NCI-H2227 (cell line): ENCODE data around the gene RPS6KL1.
"Not testable (repeated sequence)": the region's sequence is repeated elsewhere in the genome, so short reads cannot be mapped to it uniquely, and the experiment has no call there.

Experiments
- DNase-seq: peaks from one replicate; lab custom pipeline; 2025; ENCODE audit not compliant: unreplicated experiment; lab: John Stamatoyannopoulos, UW

The RPS6KL1 gene

DNA sequence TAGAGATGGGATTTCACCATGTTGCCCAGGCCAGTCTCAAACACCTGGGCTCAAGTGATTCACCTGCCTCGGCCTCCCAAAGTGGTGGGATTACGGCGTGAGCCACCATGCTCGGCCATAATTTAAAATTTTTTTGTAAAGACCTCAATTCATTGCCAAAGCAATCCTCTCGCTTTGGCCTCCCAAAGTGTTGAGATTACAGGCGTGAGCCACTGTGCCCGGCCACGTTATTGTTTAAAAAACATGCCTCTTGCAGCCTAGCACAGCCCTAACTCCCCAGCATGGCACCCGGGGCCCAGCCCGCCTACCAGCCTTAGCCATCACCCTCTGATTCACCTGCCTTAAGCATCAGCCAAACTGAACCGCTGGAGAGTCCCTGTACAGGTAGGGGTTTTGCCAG, 13.1 kb upstream of the RPS6KL1 start:
- DNase-seq = no peak

DNA sequence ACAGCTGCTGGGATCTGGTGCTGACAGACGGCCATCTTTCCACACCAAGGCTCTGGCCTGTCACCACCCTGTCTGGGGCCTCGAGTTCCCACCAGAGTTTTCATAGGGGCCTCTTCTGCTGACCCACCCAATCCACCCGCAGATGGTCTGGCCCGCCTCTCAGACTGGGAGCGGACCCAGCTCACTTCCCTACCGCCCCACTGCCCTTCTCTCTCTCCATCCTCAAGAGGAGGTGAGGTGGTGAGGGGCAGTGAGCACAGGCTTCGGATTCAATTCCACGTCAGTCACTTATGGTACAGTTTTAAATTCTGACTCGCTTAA, 12.3 kb upstream of the RPS6KL1 start:
- DNase-seq = no peak

DNA sequence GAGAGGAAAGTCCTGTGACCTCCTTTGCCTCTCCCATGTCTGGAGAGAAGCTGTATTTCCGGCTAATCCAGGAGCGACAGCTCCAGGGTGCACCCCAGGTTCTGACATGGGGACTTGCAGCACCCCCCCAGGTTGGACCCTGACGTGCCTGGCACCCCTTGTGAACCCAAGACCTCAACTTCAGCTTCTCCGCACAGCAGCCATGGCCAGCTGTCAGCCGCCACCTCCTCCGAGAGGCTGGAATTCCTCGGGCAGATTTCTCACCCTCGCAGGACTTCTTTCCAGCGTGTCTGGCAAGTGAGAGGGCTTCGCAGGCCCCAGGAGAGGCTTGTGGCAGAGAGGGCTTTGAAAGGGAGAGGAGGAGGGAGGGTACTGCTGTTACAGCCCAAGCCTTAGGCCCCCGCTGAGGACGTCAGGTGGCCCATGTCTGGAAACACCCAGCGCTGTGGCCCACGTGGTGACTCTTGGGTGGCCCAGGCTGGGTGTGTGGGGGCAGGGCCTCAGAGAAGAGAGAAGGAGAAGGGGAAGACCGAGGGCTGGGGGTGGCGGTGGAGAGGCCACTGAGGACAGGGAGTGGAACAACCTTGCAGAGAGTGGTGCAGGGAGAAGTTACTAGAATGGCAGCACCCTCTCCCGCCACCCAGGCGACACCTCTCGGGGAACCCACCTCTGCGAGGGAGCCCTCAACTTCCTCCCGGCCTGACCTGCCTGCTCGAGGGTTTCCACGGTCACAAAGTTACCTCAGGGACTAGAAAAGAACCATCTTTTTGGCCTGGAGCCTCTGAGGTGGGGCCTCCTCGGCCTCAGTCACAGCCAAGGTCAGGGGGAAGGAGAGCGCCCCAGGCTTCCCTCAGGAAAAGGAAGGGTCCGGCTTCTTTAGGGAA, 11.7 kb upstream of the RPS6KL1 start:
- no peak for DNase-seq

DNA sequence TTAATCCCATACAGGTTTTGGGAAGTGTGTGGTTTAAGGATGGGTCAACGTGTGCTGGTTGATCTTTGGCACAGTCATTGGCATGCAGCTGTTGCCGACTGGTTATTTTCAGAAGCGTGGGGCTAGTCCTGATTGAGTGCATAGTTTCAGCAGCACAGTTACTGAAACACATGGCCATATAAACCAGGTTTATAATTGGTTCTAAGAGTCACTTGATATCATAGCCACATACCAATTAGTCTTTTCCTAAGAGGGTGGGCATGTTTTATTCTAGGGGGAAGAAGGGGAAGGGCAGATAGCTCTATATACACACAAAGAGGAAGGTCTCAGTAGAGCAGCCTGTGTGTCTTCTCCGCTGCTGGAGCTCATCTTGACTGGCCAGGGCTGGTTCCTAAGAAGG, 11.0 kb upstream of the RPS6KL1 start:
- no peak for DNase-seq

DNA sequence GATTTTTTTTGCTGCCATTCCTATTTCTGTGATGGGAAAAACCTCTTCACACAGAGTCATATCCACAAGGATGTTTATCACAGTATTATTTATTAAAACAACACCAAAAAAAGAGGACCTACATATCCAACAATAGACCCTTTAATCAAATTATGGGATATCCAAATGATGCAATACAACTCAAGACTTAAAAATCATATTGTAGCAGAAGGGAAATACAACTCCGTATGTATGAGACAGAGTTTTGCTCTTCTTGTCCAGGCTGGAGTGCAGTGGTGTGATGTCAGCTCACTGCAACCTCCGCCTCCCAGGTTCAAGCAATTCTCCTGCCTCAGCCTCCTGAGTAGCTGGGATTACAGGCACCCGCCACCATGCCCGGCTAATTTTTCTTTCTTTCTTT, 9.9 kb upstream of the RPS6KL1 start:
- DNase-seq = not testable (repeated sequence)

DNA sequence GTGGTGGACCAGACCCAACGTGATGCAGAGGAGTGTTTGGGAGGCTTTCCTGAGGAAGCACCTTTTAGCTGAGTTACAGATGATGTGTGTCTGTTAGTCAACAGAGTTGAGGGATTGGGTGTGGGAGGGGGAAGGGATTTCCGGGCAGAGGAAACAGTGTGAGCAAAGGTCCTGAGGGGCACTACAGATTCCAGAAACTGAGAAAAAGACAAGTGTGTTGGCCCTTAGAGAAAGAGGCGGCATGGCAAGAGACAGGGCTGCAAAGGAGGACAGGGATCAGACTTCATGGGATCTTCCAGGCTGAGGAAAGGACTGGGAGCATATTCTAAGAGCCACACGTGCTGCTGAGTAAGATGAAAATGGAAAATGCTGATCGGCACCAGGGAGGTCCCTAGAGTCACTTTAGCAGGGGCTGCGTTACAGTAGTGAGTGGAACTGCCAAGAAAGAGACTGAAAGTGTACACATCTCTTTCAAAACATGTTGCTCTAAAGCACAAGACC, 9.4 kb upstream of the RPS6KL1 start:
- DNase-seq = no peak

DNA sequence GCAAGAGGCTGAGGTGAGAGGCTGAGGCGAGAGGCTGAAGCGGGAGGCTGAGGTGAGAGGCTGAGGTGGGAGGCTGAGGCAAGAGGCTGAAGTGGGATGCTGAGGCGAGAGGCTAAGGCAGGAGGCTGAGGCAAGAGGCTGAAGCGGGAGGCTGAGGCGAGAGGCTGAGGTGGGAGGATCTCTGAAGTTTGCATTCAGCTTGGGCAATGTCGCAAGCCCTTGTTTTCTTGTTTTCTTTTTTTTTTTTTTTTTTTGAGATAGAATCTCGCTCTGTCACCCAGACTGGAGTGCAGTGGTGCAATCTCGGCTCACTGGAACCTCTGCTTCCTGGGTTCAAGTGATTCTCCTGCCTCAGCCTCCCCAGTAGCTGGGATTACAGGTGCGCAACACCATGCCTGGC, 8.7 kb upstream of the RPS6KL1 start:
- DNase-seq = not testable (repeated sequence)

DNA sequence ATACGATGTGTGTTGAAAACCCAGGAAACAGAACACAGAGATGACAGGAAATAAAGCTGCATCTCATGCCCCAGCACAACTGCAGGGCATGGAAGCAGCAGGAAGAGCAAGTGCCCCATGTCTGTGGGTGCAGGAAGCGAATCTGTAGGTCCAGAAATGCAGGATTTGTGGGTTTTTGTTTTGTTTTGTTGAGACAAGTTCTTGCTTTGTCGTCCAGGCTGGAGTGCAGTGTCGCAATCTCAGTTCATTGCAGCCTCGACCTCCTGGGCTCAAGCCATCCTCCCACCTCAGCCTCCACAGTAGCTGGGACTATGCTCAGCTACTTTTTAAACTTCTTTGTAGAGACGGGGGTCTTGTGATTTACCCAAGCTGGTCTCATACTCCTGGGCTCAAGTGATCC, 6.2 kb upstream of the RPS6KL1 start:
- no peak for DNase-seq

DNA sequence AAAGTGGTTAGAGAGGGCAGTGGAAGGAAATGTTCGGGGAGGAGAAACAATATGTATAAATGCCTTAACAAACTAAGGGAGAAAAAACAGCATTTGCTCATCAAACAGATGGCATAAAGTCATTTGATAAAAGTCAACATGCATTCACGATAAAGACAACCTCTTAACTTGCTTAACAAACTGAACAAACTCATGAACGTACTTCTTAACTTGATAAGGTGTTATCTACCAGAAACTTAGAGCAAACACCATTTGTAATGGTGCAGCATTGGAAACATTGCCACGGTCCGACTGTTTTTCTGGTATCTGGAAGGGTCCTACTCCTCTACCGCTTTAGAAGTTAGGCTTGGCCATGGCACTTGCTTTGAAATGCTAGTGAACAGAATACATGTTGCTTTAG, 4.2 kb upstream of the RPS6KL1 start:
- DNase-seq = no peak

DNA sequence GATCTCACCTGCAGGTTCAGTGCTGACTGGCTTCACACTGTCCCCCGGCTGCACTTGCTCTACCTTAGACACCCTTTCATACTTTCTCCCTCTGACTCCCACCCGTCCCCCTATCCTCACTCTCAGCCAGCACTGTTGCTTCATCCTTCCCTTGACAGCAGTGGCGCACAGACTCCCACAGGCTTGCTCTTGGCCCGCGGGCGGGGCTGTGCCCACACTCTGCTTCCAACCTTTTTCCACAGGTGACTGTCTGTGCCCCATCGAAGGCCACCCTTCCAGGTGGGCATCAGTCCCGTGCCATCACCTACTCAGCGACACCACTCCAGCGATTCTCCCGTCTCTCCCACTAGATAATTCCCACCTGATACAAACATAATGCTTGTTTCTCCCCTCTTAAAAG, 1.0 kb upstream of the RPS6KL1 start:
- no peak for DNase-seq

DNA sequence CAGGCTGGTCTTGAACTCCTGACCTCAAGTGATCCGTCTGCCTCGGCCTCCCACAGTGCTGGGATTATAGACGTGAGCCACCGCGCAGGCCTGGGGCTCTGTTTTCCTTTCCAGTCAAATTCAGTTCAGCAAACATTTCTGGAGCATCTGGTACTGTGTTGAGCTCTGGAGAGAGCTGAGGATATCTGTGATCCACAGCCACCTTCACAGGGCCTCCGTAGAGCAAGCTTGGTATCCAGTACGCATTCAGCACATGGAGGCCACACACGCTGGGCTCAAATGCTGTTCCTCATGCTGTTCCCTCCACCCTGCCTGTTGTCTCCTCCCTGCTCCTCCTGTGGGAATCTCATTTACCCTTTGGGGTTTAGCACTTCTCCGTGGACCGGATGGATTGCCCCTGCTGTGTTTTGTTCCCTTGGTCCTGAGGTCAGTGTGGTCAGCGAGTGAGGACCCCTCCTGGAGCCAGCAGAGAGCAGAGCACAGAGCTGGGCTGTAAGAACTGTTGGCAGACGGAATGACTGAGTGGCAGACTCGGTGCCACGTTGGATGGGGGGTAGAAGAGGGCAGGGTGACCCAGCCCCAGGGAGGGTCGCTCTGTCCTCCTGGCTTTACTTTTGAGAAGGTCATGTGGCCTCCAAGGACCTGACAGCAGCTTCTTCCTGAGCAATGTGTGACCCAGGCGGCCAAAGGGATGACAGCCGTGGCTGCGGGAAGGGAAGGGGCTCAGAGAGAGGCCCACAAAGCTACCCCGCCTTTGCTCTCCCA, 891 bp downstream of the RPS6KL1 start:
- no peak for DNase-seq

DNA sequence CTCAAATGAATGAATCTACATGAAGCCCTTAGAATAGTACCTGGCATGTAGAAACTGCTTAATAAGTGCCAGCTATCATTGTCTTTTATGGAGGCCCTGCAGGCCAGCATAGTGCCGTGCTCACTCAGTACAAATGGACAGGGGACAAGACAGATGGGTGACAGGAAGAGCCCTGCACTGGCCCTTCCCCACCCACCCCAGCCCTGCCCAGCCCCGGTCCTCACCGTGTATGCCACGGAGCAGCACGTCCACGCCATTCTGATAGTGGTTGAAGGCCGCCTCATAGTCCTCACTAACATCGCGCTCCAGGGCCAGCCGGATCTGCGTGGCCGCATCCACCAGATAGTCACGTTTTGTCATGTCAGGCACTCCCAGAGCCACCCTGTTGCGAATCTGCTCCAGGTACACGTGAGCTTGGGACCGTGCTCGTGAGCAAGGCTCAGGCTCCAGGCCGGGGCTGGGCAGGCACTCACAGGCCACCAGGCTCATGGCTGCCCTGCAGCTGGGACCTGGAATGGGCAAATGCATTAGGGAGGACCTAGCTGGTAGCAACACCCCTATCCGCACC, 1.9 kb downstream of the RPS6KL1 start:
- DNase-seq = no peak

DNA sequence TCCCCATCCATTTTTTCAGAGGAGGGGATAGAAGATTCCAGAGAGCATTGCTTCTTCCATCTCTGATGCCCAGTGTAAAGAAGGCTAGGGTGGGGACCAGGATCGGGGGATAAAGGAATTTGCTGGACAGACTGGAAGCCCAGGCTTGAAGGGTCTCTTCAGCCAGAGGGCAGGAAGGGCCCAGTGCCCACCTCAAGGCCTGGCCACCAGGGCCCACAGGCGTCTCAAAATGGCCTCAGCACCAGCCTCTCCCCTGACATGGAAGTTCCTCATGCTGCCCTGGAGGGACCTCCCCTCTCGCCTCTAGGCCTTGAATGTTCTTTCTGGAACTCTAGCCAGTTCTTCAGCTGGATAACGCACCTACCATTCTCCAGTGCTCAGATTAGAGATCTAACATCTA, 2.8 kb downstream of the RPS6KL1 start:
- no peak for DNase-seq

DNA sequence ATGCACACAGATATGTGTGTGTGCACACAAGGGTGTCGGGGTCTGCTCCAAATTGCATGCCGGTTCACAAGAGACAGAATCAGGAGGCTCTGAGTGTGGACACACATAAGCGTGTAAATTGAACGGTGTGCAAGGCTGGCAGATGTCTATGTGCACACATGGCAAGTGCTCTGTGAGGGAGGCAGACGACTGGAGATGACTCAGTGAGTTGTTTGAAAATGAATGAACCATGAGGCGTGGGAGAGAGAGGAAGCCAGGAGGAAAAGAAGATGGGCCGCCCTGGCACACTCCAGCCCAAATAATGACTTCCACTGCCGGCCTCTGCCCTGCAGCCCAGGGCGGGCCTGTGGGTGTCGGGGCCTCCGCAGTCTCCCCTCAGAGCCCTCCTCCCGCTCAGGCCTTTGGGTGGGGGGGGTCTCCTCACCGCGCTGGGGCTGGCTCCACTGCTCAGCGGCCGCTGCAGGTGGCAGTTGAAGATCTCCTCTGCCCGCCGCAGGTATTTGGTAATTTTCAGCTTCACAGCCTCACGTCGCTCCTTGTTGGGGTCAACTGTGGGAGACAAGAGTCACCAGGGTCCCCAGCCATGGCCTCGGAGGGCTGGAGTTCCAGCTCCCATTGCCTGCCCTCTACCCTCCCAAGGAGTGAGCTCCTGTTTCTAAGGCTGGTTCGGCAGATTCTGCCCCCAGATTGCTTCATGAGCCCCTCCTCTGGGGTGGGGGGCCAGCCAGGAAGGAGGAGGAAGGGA, 3.5 kb downstream of the RPS6KL1 start:
- DNase-seq = no peak

DNA sequence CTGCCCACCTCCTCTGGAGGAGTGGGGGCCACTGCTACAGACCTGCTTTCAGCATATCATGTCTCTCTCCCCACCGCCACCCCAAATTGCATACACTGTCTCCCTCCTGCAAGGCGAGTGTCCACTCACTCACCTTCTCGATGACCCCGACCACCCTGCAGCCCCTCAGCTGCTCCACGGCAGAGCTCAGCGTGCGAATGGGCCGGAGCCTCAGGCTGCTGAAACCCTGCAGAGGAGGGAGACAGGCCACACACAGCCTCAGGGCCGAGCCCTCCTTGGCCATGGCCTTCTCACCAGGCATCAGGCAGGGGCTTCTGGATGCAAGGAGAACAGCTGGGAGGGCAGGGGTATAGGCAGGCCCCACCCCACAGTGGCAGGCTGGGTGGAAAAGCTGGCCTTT, 4.7 kb downstream of the RPS6KL1 start:
- DNase-seq = no peak

DNA sequence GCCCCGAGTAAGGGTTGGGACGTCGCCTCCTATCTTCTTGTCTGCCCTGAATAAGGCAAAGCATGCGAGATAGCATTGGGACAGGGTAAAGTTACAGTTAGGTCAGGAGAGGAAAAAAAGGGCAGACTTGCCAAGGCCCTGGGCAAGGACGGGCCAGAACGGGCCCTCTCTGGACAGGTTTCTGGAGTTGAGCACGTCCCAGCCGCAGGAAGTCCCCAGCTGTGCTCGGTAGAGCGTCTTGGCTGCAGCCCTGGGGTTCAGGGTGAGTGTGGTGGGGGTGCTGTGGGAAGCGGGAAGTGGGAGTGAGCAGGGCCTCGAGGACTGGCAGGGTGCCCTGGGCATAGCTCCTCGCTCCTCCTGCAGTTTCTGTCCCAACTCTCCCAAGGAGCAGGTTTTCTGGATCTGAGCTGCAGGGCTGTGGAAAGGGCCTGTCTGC, 5.4 kb downstream of the RPS6KL1 start:
- DNase-seq = no peak

DNA sequence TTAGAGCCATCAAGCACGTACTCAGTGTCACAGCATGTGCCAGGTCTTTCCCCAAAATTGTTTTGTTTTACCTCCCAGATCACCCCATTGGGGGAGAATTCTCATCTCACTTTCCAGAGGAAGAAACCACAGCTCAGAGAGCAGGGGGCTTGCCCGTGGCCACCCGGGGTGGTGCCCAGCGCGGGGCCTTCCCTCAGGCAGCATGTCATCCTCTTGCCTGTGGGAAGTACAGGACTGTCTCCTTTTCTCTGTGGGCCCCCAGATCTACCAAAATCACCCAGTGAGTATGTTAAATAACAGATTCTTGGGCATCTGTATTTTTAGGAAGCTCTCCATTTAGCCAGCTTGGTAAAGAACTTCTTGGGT, 5.9 kb downstream of the RPS6KL1 start:
- DNase-seq = no peak

DNA sequence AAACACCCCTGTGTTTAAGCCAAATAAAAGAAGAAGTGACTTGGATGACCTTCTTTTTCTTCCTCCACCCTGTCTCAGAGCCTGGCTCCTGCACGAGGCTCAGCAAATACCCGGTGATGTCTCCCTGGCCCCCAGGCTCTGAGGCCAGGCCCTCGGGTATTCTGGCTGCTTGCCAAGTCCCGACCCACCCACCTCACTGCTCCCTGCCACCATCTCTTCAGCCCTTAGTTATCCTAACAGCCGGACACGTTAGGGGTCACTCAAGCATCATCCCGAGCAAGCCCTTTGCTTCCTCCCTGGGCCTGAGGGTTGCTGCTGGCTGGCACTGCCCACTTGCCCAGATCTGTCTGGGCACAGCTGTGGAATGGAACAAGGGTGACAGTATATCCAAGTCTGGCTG, 7.2 kb downstream of the RPS6KL1 start:
- DNase-seq = no peak

DNA sequence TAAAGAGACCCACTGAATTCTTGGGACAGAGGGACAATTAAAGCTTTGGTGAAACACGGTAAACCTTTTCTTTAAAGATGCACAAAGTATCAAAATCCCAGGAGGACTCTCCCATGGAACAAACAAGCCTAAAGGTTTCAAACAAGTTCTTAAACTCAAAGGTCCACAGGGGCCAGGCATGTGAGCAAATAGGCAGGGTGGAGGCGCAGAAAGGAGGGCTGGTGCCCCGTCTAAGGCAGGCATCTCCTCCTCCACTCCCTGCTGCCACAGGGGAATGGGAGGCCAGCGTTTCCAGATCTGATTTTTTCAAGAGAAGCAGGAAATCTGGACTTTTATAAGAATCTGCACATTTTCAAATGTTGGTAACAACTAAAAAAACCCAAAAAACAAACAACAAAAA, 7.6 kb downstream of the RPS6KL1 start:
- DNase-seq = no peak

DNA sequence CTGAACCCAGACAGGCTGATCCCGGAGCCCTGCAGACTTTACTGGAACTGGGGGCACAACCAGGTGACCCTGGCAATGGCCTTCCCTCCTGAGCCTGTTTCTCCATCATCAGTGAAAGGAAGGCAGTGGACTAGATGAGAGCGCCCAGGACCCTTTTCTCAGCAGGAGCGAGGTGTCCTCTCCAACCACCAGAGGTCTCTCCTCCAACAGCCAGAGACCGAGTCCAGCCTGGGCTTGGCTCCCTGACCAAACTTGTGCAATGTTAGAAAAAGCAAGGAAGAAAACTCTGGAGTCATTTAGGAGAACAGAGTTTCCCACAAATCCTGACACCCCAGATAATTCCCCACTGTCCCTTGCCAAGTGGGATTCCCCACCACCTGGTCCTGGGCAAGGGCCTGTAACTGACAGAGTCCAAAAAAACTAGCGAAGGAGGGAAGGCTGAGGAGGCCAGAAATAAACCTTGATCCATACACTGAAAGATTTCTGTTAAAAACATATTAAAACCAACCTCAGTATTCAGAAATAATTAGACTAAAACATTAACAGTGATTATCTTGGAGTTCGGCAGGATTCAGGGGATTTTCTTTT, 9.0 kb downstream of the RPS6KL1 start:
- peak; percentile 53 for DNase-seq

DNA sequence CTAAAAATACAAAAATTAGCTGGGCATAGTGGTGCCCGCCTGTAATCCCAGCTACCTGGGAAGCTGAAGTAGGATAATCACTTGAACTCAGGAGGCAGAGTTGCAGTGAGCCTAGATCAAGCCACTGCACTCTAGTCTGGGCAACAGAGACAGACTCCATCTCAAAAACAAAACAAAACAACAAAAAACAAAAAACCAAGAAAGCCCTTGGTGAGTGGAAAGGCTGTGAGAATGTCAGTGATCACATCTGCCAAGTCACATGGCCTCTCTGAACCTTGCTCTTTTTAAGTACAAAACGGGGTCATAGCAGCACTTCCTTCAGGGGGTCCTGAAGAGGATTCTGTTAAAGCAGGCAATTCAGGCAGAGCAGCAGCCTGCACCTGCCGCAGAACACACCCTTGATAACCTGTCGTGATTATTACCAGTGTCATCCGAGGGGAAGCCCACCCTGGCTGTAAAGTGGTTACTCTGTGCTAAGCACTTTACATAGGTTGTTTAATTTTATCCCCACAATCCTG, 9.6 kb downstream of the RPS6KL1 start:
- no peak for DNase-seq
